Cardiac ventricle fibroblast (primary cell): ENCODE measurements around the gene TRAK1. TPM values are rescaled to one million over a fixed set of nuclear protein-coding genes. Genes with fewer than 3 reads are reported as not detected.

Experiments used
- total RNA-seq: library from RNA; depleted of rRNA; stranded (reverse); fragments of >200 nt; gene quantifications from 2 replicates; pipeline ENCODE4 v1.2.3, GENCODE V29; 2015

TRAK1 gene
- total RNA-seq, result 17.6 and 18.7 TPM in 2 replicates

GRCh38 chr3:42090973-42091731, at the start of gene TRAK1:
TSS of gene TRAK1 (plus strand) at chr3:42091357. CDS start at chr3:42091470, 113 bp downstream.

DNA sequence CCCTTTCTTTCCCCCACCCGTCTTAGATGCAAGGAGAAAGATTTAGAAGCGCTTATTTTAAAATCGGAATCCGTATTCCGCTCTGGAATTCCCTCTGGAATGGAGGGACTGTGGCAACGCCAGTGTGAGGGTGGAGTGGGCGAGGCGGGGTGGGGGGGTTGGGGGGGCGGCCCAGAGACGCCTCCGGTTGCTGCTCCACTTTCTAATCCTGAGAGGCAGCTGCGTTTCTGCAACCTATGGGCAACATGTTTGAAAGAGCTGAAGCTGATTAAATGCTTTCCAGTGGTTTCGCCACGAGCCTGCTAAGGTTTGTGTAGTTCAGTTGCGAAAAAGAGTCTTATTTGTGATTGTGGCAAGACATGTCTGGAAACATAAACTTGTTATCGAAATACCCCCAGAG, 174.9 kb downstream of the TRAK1 start, which contains the start of gene CCK:
CCK (minus strand) TSS at position 101 of the 400 bp plus-strand sequence. CDS start 2,555 bp downstream, outside the sequence.

Other genes with a start within 250 kb of the TRAK1 start
- 4.9 and 8.4 TPM in 2 replicates for gene ULK4, start 129.3 kb upstream of the TRAK1 start, total RNA-seq
- gene CCK, start 174.8 kb downstream of the TRAK1 start, total RNA-seq, result not detected in 2 replicates